SKM-1 treated with dmso at 0.1 percent for 144 hours (cell line): ENCODE data around the gene BATF.
A peak's percentile ranks its signal among the peaks of the same experiment; 100 is the strongest.

Experiments used
- DNase-seq: peaks from one replicate; lab custom pipeline; 2025; ENCODE audit not compliant: unreplicated experiment; lab: John Stamatoyannopoulos, UW

BATF gene

DNA sequence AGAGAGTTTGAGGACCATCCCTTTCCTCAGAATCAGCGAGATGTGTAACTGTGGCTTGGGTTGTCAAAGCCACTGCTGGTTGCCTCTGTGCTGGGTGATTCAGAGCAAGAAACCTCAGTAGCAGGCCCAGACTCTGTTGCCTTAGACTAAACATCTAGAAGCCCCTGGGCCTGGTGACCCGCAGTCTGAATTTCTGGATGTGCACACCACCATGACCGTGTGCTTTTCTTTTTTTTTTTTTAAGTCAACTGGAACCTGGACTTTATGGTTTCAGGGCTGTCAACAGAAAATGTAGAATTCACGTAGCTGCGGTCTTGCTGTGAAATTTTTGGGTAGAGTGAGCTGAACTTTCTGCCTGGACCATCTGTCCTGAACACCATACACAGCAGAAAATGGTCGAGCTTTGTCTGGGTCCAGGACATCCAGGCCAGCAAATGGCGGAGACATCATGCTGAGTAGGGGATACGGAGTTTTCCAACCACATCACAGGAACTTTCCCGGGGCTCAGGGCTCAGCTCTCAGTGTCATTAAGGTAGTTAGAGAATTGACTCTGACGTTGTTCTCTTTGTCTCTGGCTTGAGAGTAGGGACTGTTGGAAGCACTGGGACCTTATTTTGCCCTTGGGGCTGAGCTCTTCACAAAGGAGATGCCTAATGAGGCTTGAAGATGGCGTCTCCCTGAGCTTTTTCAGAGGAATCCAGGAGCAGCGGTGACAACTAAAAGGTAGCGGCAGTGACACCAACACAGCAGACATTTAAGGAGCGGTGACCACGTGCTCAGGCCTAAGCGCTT, 23.0 kb upstream of the BATF start:
- no peak for DNase-seq

- no peak for DNase-seq
Observed at GRCh38 chr14:75501080-75501479, 21.2 kb upstream of the BATF start.

DNA sequence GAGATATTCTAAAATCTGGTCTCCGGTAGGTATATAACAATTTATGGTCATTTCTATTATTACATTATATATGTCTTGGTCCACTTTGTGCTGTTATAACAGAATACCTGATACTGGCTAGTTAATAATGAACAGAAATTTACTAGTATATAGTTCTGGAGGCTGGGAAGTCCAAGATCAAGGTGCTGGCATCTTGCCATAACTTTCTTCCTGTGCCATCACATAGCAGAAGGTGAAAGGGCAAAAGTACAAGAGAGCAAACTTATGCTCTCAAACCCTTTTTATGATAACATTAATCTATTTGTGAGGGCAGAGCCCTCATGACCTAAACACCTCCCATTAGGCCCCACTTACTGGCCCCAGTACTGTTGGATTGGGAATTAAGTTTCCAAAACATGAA, 17.9 kb upstream of the BATF start:
- DNase-seq: no peak

DNA sequence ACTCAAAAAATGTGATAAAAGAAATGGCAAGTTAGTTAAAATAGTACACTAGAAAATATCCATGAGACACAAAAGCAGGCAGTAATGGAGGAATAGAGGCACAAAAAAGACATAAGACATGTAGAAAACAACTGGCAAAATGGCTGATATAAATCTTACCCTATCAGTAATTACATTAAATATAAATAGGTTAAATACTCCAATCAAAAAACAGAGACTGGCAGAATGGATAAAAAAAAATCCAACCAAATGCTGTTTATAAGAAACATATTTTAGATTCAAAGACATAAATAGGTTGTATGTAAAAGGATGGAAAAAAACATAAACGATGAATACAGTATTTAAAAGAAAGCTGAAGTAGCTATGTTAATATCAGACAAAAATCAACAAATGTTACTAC, 15.3 kb upstream of the BATF start:
- DNase-seq: no peak

DNA sequence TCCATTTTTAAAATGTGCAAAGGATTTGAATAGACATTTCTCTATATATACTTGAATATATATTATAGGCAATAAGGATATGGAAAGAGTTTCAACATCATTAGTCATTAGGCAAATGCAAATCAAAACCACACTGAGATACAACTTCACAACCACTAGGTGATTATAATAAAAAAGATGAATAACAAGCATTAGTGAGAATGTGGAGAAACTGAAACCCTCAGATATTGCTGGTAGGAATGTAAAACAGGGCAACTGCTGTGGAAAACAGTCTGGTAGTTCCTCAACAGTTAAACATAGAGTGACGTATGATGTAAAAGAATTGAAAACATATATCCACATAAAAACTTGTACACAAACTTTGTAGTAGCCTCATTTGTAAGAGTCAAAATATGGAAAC, 11.7 kb upstream of the BATF start:
- no peak for DNase-seq

- no peak for DNase-seq
Observed at GRCh38 chr14:75511201-75511600, 11.1 kb upstream of the BATF start.

DNA sequence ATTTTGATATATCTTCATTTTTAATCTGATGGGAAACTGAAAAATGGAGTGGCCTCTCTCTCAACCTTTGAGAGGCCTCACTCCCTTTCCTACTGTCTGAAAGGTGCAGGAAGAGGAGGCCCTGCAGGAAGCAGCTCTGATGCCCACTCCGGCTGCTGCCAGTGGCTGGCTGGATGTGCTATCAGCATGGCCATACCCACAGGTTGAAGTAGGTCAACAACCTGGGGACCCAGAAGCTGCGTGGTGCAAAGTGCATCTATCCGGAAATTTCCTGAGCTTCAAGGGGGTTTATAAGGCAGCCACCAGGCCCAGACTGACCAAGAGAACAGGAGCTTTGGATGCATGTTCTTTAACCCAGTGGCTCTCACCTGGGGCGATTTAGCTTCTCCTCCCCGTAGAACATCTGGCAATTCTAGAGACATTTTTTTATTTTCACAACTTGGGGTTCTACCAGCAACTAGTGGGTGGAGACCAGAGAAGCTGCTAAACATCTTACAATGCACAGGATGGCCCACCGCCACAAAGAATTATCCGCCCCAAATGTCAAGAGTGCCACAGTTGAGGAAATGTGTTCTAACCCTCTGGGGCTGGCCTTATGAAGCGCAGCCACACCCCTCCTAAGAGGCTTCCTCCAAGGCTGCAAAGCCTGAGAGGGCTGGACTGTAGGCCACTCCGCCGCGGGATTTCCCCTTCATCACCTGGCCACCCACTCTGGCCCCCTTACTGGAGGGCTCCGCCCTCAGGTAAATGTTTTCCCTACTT, 8.2 kb upstream of the BATF start:
- DNase-seq: no peak

DNA sequence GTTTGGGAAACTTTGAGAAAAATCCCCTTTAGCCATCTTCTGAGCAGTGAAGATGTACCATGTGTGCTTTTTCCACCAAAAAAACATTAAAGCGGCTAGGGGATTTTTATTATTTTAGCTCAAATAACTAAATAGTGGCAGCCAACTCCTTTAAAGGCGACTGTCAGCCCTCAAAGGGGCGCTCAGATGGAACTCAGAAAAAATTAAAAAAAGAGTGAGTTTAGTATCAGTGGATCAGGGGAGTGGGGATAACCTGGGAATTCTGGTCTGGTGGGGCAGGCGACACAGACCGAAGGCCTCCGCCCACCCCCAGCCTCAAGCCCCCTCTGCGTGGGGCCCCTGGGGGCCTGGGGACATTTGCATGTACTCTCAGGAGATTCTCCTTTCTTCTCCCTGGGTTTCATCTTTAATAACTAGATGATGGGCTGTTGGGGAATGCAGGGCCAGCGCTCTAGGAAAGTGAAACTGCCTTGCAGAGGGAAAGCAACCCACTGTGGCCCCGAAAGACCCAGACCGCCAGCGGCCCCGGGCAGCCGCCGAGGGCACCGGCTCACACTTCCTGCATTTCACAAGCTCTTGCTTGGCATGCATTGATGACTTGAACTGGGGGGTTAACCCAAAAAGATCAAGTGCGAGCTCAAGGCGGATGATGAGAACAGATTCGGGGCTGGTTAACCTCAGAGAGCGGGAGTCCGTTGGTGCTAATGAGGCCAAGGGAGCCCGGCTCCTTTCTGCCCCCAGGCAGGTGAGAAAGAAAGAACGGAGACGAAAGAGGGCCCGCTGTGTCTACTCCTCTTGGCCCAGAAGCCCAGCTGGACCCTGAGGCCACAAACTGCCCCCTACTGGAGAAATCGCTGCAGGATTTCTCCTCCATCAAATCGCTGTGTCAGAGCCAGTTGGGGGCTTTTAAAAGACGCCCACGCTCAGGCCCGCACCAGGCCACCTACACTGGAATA, 7.3 kb upstream of the BATF start:
- DNase-seq: peak; percentile 32

DNA sequence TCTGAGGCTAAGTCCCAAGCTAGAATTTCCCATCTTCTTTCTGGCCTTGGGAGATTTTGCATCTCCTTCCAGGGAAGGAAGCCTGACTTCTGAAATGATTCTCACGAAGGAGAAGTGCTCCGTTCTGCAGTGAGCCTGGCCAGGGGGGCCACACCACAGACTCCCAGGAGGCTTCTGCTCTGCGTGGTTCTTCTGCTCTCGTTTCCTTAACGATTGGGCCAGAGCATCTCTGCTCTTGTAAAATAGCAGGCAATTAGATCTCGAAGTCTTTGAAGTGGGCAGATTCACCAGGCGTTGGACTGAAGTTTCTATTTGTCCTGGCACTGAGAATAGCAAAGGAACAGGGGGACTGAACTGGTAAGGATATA, 6.7 kb upstream of the BATF start:
- DNase-seq: peak; percentile 76

DNA sequence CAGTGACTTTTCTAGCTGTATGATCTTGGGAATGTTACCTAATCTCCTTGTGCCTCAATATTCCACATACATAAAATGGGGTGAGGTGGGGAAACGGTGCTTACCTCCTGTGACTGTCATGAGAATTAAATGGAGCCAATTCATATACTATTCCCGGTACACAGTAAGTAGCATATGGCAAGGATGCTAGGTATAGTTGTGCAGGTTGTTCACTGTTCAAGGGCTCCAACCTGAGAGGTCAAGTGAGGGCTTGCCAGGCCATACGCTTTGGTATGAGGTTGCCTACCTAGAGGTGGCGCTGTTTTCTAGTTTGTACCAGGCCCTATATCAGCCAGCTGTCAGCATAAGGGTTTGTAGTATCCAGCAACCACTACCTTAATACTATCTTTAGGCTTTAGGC, 3.6 kb upstream of the BATF start:
- DNase-seq: no peak

DNA sequence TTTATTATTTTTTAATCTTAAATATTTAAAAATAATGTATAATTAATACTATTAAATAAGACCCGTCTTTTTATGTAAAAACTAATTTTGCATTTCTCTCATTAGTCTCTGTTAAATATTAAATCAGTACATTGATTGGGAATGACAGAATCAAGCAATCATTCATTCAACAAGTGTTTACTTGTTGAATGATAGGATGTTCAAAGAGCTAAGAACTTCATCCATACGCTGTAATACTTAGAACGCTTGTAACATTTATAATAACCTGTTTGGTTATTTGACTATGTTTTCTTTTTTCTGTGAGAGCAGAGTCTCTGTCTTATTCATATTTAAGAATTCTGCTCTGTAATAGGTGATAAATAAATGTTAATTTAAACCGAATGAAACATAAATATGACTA, 2.9 kb upstream of the BATF start:
- no peak for DNase-seq

DNA sequence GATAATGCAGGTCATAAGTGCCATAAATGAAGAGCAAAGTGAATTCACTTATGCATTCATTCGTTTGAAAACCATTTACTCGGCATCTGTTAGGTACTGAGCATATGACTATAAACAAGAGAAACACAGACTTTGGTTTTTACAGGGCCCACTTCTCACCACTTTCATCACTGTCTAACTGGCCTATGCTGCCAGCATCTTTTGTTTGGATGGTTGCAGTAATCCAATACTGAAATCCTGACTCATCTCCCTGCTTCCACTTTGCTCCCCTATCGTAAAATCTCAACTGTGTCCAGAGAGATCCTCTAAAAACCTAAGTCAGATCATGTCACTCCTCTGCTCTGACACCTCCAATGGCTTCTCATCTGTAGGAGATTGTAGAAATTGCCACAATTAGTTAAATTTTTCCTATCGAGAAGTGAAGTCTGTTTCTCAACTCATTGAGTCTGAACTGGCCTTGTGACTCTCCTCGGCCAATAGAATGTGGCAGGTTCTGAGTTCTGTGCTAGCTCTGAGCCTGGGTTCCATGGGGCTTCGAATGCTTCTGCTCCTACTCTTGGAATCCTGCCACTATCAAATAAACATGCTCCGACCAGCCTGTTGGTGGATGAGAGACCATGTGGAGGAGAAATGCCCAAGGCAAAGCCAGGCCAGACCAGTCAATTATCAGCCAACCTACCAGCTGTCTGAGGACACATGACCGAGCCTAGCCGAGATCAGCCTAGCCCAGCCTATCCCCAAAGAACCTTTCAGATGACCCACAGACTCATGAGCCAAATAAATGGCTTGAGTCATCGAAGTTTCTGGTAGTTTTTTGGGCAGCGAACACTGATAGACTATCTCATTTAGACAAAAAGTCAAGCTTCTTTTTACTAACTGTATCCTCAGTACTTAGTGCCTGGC, 2.2 kb upstream of the BATF start:
- no peak for DNase-seq

DNA sequence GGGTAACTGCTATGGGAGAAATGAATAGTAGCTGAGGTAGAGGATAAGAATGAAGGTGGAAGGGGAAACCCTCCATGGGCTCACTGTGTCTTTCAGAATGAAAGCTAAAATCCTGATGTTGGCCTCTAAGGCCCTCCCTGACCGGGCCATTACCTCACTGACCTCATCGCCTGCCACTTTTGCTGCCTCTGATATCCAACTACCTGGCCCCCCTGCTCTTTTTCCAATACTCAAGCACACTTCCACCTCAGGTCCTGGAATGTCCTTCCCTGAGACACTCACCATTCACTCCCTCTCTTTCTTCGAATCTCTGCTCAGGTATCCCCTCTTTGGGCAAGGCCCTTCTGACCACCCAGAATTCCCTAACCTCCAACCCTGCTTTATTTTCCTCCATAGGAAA, 1.4 kb upstream of the BATF start:
- no peak for DNase-seq

- no peak for DNase-seq
Observed at GRCh38 chr14:75521415-75522199, 662 bp upstream of the BATF start.

- DNase-seq: no peak
Observed at GRCh38 chr14:75522983-75523318, 682 bp downstream of the BATF start.

DNA sequence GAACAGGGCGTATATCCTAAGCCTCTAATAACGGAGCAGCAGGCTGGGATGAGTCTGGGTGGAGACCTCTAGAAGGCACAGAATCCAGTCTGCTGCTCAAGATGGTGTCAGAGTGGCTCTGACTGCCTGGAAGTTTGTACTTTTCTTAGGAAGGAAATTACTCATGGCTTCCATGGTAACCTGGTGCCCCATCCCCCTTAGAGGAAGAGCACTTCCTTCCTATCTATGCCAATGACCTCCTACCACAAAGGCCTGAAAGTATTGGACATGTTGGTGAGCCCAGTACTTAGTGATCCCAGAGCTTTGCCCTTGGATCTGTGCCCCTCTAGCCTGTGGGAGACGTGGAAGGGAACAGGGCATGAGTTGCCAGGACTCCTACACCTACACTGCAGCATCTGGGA, 1.5 kb downstream of the BATF start:
- no peak for DNase-seq

GRCh38 chr14:75525969-75526368, 3.7 kb downstream of the BATF start:
- DNase-seq: no peak

DNA sequence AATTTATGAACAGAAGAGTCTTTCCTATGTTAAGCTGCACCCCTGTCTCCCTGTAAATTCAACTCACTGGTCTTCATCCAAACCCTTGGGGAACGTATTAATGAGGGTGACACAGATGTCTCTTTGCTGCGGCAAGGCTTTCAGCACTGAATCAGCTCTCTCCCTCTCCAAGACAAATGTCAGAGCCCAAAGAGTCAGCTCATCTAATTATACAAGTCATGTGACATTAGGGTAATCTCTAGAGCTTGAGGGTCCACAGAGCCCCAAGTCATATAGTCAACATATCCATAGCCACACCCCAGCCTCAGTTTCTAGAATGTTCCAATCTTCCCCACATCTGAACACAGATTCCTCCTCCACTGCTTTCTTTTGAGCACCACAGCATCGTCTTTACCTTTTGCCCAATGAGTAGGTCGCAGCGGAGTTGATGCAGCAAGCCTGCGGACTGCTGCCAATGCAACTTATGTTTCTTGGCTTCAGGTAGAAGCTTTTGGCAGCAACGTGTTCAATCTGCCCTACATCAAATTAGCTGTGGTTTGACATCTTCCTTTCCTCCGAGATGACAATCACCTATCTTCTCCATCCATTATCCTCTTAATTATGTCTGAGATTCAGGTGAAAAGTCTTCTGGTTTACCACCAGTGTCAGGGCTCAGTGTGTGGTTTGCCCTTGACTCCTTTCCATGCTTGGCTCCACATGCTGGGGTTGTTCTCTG, 5.3 kb downstream of the BATF start:
- no peak for DNase-seq

DNA sequence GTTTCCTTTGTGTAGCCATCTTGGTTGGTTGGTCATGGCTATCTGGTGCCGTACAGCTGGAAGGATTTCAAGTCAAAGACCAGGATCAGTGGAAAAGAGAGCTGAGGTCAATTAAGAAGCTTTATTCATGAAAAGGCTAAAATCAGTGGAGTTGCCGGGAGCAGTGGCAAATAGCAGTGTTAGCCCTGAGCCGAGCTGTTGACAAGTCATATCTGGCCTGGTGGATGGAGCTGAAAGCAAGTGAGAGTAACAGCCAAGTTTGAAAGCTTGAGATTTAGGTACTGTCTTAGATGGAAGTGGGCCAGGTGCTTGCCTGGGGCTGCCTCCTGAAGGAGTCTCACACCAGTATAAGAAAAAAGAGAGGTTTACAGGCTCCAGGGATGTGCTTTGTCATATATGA, 9.0 kb downstream of the BATF start:
- no peak for DNase-seq
